ENCODE measurements around the gene CYCS. TPM values are rescaled to one million over a fixed set of nuclear protein-coding genes. Genes with fewer than 3 reads are reported as not detected.
A peak's percentile ranks its signal among the peaks of the same experiment; 100 is the strongest.

Gene CYCS
- total and polyA plus RNA-seq, 10 of the 15 experiments (the other 5 are each of a cell fraction or from before 2014, with no cell fraction given) = 113 to 952 (median 356) TPM

- TF ChIP-seq KLF5 (IDR thresholded peaks at IDR 0.05; ENCODE audit: partially characterized antibody) (no peak), SUZ12 (IDR thresholded peaks at IDR 0.05; ENCODE audit: unreplicated experiment) (no peak)
Observed at GRCh38 chr7:25121599-25121998, 3.5 kb downstream of the CYCS start (continued).

DNA sequence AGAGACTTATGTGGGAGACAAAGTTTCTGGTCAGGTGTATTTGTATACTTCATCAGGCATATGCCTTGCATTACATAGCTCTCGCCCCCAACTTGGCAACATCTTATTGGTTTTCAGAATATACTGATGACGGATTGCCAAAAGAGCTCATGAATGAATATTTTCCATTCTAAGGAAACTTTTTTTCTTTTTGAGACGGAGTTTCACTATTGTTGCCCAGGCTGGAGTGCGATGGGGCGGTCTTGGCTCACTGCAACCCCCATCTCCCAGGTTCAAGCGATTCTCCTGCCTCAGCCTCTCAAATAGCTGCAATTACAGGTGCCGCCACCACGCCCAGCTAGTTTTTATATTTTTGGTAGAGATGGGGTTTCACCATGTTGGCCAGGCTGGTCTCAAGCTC, 6.0 kb downstream of the CYCS start:
- POLR2A ChIA-PET = no interaction called here
- intact Hi-C loops (cut with micrococcal nuclease; ENCODE audit: unreplicated experiment) = no loop called here
- SMC1A ChIA-PET (ENCODE audit: uncharacterized antibody, unreplicated experiment) = interaction anchor here (1.0 to 4.5 kb wide), 5 partner anchors 12 to 306 kb away, joined by 3 to 31 read pairs (median 3); no protein-coding TSS in a partner anchor
- no peaks in the 10 kb centered on the region; the same call in 1 of the 3 replicates for H3K9me3 ChIP-seq (replicated peaks; ENCODE audit: control insufficient read depth, insufficient read depth, low read length)
- ATAC-seq (no peak), FAIRE-seq (no peak), DNase-seq (ENCODE audit: low read depth, low spot score) (no peak)
- H4K20me1 ChIP-seq (ENCODE audit: control insufficient read depth, insufficient read depth) = no peaks in the 10 kb centered on the region
- no peak overlapping the region for H2AFZ ChIP-seq (ENCODE audit: control insufficient read depth, low read depth, low read length)
- H3K4me3 ChIP-seq = no peak overlapping the region
- TF ChIP-seq MLLT1 (IDR thresholded peaks at IDR 0.05) = 0 out of 2 replicates have a peak, but pooled peaks have one; percentile 40
- no peak for TF ChIP-seq POU2F2 (IDR thresholded peaks at IDR 0.05; ENCODE audit: borderline replicate concordance, low read depth, low read length)
- TF ChIP-seq SIX5 (IDR thresholded peaks at IDR 0.05; ENCODE audit: low read depth, low read length, severe bottlenecking) = no peak
- TF ChIP-seq GABPA (IDR thresholded peaks at IDR 0.05; ENCODE audit: low read depth) = no peak
- no peak for TF ChIP-seq RAD51 (IDR thresholded peaks at IDR 0.05)
- peak; percentile 66; the same call in 1 of the 2 replicates for TF ChIP-seq POLR2AphosphoS5 (IDR thresholded peaks at IDR 0.05; ENCODE audit: low read length)
- no peak for TF ChIP-seq IRF5 (IDR thresholded peaks at IDR 0.05; ENCODE audit: borderline replicate concordance)
- TF ChIP-seq GATAD2B (conservative IDR thresholded peaks at IDR 0.05; ENCODE audit: low read depth) = no peak
- no peak for TF ChIP-seq ESRRA (IDR thresholded peaks at IDR 0.05; ENCODE audit: low read length)
- TF ChIP-seq SPI1 (IDR thresholded peaks at IDR 0.05; ENCODE audit: borderline replicate concordance, insufficient read depth, low read depth, low read length) = no peak
- peak overlapping the region; percentile 88 for H3K4me2 ChIP-seq (ENCODE audit: control insufficient read depth, insufficient read depth)
- H3K27me3 ChIP-seq (replicated peaks in 1 of 2; ENCODE audit: control insufficient read depth in 2 of 2, insufficient read depth in 2 of 2, low read length in 1 of 2) = no peaks in the 10 kb centered on the region
- 97% methylated on average over 8 of the region's 8 CpGs for WGBS (ENCODE audit: insufficient coverage, insufficient replicate concordance, low lambda C conversion rate, missing lambda C conversion rate)
- peaks cover 36% of the 10 kb centered on the region for H3K79me2 ChIP-seq (ENCODE audit: control insufficient read depth, insufficient read depth, low read length)
- H3K4me1 ChIP-seq (ENCODE audit: control insufficient read depth, insufficient read depth, low read length) = peaks cover 43% of the 10 kb centered on the region
- peaks cover 8 to 21% of the 10 kb centered on the region in 2 experiments for H3K36me3 ChIP-seq (ENCODE audit: control insufficient read depth in 2 of 2, insufficient read depth in 2 of 2, low read length in 1 of 2)
- CTCF ChIA-PET = interaction anchor here (1.5 to 6.8 kb wide), 3 partner anchors 21 to 50 kb away, joined by 3 to 46 read pairs (median 7); no protein-coding TSS in a partner anchor
- H3K9ac ChIP-seq (ENCODE audit: control insufficient read depth, insufficient read depth, low read length) = no peak overlapping the region
- RAD21 ChIA-PET (ENCODE audit: unreplicated experiment) = interaction anchor here (0.9 to 1.0 kb wide), 2 partner anchors 9 to 26 kb away, joined by 3 to 4 read pairs; no protein-coding TSS in a partner anchor
- peak overlapping the region; percentile 90 for H3K27ac ChIP-seq (ENCODE audit: control insufficient read depth, insufficient read depth)
- in situ Hi-C loops (cut with MboI) = no loop called here
- BruUV-seq (replicated peaks) = no TSS peak
